ENCODE results near the gene LRCH1.

DNA sequence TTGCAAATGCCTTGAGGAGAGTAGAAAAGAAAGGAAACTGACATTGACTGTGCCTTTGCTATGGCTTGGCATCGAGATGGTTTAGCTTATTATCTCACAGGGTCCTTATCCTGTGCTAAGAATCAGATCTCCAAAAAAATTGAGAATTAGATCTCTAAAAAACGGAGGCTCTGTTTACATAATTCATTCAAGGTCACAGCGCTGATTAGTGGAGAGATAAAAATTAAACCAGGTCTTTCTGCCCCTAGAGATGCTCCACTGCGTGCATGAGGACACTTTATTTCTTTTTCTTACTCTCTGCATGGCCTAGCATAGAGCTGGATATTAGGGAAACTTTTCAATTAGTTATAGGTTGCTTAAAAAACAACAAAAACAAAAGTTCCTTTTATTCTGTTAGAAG lies 17.3 kb downstream of the LRCH1 start:
- TF ChIP-seq, protein P1, sequence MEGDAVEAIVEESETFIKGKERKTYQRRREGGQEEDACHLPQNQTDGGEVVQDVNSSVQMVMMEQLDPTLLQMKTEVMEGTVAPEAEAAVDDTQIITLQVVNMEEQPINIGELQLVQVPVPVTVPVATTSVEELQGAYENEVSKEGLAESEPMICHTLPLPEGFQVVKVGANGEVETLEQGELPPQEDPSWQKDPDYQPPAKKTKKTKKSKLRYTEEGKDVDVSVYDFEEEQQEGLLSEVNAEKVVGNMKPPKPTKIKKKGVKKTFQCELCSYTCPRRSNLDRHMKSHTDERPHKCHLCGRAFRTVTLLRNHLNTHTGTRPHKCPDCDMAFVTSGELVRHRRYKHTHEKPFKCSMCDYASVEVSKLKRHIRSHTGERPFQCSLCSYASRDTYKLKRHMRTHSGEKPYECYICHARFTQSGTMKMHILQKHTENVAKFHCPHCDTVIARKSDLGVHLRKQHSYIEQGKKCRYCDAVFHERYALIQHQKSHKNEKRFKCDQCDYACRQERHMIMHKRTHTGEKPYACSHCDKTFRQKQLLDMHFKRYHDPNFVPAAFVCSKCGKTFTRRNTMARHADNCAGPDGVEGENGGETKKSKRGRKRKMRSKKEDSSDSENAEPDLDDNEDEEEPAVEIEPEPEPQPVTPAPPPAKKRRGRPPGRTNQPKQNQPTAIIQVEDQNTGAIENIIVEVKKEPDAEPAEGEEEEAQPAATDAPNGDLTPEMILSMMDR (optimal IDR thresholded peaks at IDR 0.05 in 1 of 3, IDR thresholded peaks at IDR 0.05 in 1 of 3, conservative IDR thresholded peaks at IDR 0.05 in 1 of 3; ENCODE audit: extremely low read depth in 1 of 3, insufficient read depth in 2 of 3, low read length in 3 of 3) = no peak
- TF ChIP-seq EZH2 (IDR thresholded peaks at IDR 0.05; ENCODE audit: low read length) = no peak
